RCC 7860 (cell line): ENCODE data around the gene SEPTIN8.

ENCODE experiments used
- DNase-seq: peaks from one replicate; pipeline ENCODE4 v3.0.0-alpha.2; 2015; ENCODE audit warnings: low spot score
- FAIRE-seq: peaks from 2 replicates; lab custom pipeline; 2012; peaks lifted over from hg19 to GRCh38; lab: Jason Lieb, UNC

SEPTIN8 gene

GRCh38 chr5:132785864-132786263, 8.8 kb upstream of the SEPTIN8 start:
- DNase-seq = no peak
- no peak for FAIRE-seq

DNA sequence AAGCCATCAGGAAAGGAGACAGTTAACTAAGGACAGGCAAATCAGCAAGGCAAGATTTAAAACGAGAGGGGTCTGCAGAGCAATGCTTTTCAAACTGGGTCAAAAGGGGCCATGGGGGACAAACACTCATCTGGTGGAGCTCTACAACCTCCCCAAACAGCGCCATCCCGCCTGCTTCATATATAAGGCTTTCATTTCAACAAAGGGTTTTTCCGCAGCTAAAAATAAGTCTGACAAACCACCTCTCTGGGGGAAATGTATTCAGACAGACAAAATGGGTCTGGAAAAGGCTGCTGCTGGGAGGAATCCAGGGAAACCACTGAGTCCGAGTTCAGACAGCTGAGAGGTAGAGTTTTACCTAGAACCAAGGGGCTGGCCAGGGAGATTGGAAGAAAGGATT, 8.3 kb upstream of the SEPTIN8 start:
- FAIRE-seq = no peak
- DNase-seq = no peak

DNA sequence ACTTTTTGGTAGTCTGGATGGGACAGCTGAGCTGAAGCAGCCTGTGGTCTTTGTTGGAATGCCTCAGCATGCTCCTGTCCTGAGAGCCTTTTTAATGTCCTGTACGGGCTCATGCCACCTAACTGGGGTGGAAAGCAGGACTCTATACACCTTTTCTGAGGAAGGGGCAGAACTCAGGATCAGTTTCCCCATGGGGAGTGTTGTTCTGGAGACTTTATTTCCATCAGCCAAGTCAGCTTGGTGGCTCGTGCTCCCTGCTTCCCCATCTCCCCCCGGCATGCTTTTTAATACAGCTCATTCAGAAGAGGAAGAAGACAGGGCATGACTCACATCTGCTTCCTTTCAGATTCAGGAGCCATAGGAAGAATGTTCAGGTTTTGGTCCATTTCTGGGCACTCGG, 5.1 kb upstream of the SEPTIN8 start:
- DNase-seq = peak; percentile 50
- FAIRE-seq = no peak

DNA sequence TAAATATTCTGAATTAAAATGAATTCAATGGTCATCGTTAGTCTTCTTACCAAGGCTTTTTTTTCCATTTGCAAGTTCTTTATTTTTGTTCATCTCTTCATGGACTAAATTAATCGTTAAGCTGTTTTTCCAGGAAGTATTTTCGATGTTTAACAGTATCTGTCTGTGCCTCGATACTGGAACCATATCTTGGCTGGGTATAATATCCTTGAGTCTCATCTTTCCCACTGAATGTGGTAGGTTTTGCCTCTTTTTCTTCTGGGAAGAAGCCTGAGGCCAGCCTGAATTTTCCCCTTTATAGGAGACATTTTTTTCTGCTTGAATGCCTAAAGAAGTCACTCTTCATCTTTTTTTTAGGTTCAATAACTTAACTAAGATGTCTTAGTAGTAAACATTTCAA, 4.0 kb upstream of the SEPTIN8 start:
- FAIRE-seq (no peak), DNase-seq (no peak)

DNA sequence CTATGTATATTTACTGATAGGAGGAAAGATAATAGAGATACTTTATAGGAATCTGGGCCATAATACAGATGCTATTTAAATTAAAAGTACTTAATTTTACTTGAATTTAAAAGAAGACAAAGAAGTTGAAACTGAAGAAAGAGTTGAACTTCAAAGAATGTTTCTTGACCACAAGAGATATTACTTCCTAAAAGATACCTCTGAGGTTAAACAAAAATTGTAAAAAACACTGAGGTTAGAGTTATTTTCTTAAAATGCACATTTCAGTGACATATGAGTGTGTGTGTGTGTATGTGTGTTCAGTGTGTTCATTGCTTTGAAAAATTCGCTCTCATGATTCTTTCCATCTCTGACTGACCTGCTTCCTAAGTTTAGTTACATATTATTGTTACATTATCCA, 3.5 kb upstream of the SEPTIN8 start:
- DNase-seq (no peak), FAIRE-seq (no peak)

DNA sequence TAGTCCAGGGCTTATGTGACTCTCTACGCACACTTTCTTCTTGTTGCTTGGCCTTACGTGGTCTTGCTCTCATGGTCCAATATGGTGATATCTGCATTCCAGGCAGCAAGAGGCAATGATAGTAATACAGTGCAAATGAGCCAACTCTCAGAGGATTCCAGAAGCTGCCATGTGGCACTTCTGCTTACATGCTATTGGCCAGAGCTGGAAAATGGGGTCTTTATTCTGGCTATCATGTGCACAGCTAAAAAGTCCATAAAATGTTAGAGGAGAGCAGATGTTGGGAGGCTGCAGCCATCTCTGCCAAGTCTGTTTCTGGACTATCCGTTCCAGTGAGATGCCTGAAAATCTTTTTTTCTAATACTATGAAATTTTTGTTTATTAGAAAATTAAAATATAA, 2.9 kb upstream of the SEPTIN8 start:
- no peak for FAIRE-seq
- no peak for DNase-seq

DNA sequence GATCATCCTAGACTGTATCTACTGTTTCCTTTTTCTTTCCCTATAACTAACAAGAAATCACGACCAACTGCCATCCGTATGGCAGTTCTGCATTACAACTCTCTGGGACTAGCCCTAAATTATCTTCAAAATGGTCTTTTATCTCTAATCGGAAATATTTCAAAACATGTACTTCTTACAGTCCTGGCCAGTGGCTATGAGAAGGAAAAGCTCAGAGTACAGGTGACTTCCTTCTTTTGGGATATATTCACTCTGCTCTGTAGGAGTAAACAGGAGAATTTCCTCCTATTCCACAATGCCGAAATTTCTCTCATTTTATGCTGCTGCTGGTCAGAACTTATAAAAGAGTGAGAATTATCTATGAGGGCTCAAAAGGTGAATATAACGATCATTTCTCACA, 1.8 kb upstream of the SEPTIN8 start:
- FAIRE-seq (no peak), DNase-seq (no peak)

DNA sequence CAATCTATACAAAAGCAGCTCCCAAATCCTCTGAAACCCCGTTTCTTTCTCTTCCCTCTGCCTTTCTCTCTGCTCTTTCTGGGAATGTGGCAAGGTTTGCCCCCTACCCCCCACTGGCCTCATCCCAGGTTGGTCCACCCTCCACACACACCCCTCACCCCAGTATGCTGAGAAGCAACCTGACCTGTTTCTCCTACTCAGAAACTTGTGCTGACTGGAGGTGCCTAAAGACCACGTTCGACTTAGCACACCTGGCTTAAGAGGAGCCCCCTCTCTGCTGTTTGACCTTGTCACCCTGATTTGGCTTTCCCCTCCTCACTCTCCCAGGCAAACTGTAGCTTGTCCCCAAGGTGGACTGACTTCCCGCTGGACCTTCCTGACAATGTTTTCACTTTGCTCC, 1.1 kb upstream of the SEPTIN8 start:
- no peak for FAIRE-seq

GRCh38 chr5:132776938-132777208, 166 bp downstream of the SEPTIN8 start:
- FAIRE-seq (no peak), DNase-seq (no peak)

More for the DNA sequence above, 1.1 kb upstream of the SEPTIN8 start:
- DNase-seq = no peak

- FAIRE-seq (no peak), DNase-seq (peak; percentile 52)
Observed at GRCh38 chr5:132776131-132776937, 705 bp downstream of the SEPTIN8 start.

DNA sequence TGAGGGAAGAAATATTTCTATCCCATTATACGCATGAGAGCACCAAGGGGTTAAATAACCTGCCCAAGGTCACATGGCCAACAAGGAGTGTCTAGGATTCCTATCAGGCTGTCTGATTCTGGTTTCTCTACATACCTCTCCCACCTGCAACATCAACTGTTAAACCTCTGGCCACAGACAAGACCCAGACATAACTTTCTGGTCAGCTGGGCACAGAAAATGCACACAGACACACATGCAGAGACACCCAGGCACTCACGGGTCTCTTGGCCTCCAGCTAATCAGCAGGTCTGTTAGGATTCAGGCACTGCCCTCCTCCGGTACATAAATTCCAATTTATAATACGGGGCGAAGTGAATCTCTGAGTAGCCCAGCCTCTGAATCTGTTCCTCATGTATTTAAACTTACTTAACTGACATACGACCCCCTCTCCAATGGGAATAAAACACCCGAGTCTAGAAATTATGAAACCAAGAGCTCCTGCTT, 1.5 kb downstream of the SEPTIN8 start:
- DNase-seq = peak; percentile 50
- FAIRE-seq = peak; percentile 45

GRCh38 chr5:132774896-132775295, 2.1 kb downstream of the SEPTIN8 start:
- DNase-seq (no peak), FAIRE-seq (no peak)

DNA sequence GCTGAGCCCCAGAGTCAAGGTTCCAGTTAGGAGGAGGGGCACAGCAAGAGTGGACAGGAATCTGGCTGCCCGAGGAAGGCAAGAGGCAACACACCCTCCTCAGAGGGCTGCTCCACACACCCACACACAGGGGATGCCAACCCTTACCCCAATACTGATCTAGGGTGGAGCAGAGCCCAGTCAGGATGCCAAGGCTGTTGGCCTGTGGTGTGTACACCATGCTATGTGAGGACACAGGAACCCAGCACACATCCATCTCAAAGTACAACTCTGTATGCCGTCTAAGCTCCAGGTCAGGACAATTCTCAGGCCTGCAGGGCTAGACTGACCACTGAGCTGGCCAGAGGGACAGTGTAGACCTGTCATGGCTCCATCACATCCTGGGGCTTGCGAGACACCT, 2.6 kb downstream of the SEPTIN8 start:
- DNase-seq (no peak), FAIRE-seq (no peak)

GRCh38 chr5:132773601-132774355, 3.3 kb downstream of the SEPTIN8 start:
- DNase-seq = no peak
- FAIRE-seq = no peak

DNA sequence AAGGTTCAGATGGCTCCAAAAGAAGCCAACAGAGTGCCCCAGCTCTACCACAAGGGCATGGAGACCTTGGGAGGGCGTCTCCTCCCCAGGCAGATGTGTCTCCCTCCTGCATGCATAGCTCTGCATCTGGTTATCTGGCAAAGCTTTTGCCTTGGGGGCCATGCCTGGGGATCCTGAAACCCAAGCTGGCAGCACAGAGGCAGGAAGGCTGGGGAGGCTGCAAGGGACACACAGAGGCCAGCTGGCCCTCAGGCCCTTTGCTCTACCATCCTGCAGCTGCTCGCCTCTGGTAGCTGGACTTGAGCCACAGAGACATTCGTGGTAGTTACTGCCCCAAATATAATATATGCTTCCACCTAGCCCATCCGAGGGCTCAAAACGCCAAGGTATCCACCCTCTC, 3.9 kb downstream of the SEPTIN8 start:
- FAIRE-seq = no peak
- DNase-seq = no peak

GRCh38 chr5:132772291-132773070, 4.6 kb downstream of the SEPTIN8 start:
- no peak for DNase-seq
- FAIRE-seq = no peak

DNA sequence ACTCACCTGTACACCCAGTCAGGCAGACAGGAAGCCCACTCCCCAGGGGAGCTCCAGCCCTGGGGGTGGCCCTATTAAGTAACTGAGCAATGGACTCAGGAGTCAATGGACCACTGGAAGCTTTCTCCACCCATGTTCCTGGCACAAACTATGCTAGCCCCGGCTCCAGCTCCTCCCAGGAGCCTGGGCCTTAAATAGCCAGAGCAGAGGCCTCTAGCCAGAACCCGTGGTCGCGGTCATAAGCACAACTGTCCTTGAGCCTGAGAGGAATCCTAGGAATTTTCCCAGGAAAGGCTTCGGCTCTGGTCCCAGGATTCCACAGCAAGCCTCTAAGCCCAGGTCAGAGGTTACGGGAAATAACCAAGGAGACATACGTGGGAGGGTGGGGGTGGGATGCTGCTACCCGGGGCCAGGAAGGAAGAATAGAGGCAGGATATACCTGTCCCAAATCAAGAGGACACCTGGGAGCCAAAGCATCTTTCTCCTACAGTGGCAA, 5.5 kb downstream of the SEPTIN8 start:
- DNase-seq = peak; percentile 63
- peak; percentile 8 for FAIRE-seq

DNA sequence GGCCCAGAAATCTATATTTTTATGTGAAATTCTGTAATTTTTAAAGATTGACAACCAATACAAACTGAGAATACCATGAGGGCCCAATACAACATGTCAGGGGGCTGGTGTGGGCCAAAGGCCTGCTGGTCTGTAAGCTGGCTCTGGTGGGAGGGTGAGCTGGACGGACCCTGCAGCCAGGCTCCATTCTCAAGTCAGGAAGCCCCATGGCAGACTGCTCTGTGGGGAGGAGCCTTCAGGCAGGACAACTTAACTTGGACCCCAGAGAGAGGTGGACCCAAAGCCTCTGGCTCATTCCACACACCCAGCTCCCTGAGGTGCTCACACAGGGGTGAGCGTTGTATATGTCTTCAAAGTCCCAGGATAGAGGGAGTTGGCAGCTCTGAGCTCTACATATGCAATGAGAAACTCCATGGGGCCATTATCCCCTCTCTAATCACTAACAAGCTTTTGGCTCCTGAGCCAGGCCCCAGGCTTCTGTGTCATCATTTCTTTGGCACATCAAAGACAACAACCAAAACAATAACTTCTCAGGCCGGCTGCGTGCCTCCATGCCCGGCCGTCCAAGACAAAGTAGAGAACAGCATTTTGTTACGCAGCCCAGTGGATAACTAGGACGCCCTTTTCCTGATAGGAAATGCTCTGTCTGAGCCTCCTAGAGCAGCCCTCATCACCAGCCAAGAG, 6.4 kb downstream of the SEPTIN8 start:
- FAIRE-seq (no peak), DNase-seq (no peak)

DNA sequence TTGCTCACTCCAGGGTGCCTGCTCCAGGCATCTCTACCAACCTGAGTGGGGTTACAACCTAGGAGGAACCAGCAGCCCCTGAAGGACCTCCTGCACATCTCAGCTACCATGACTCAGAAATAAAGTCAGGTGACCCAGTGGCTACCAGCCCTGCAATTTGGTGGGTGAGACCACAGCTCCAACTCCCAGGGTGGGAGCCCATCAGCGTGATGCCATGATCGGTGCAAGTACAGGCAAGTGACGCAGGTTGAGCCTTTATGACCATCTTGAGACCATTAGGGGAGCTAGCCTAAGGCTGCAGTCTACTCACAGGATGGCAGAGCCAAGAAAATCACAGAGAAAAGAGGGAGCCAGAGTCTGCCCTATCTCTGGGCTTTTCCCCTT, 8.6 kb downstream of the SEPTIN8 start:
- FAIRE-seq = no peak
- DNase-seq = no peak

DNA sequence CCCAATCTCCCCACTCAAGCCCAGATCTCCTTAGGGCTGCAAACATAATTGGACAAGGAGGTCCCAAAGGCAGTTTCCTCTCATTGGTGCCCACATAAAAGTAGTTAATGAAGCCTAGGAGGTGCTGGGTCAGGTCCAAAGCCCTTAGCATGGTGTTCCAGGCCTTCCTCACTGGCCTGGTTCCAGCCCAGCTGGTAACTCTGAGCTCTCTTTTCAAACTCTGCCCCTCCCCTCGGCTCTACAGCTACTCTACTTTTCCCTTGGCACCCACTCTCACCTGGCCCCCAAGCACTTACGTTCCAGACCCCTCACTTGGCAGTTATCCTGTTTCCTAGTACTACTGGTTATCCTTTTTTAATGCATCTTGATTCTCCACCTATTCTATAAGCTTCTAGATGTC, 9.9 kb downstream of the SEPTIN8 start:
- FAIRE-seq = no peak
- DNase-seq = no peak

DNA sequence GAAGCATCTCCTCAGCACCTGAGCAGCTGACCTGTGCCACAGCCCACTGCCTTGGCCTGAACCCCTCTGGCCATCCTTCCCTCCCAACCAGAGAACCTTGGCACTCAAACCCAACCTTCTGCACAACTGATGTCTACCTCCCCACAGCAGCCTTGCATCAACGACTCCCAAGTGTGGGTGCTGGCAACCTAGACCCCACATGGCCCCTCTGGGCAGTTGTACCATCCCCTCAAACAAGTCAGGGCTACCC, 10.3 kb downstream of the SEPTIN8 start:
- FAIRE-seq (no peak), DNase-seq (no peak)
